ENCODE results near the gene TK1. TPM values are rescaled to one million over a fixed set of nuclear protein-coding genes. Genes with fewer than 3 reads are reported as not detected.
"Not testable (repeated sequence)": the region's sequence is repeated elsewhere in the genome, so short reads cannot be mapped to it uniquely, and the experiment has no call there.

TK1 gene
- total RNA-seq, 1 experiment from 2014 or later, result 167 TPM

DNA sequence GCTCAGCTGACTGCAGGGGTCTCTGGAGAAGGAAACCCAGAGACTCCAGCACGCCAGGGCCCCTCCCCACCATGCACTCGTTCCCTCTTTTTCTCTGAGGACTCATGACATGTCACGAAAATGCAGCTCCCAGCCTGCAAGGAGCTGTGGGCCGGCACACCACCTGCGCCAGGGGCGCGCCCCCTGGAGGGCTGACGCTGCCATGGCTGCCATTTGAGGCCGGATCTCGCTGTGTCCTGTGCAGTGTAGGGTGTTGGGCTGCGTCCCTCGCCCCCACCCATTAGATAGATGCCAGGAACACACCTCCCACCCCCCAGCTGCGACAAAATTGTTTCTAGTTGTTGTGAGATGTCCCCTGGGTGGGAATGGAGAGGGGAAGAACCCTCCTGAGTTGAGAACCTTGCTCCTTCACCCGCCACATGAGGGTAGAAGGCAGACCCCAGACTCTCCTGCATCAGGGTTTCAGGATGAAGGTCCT is 10.3 kb downstream of the TK1 start:
- no peak for DNase-seq (ENCODE audit: low read depth)

DNA sequence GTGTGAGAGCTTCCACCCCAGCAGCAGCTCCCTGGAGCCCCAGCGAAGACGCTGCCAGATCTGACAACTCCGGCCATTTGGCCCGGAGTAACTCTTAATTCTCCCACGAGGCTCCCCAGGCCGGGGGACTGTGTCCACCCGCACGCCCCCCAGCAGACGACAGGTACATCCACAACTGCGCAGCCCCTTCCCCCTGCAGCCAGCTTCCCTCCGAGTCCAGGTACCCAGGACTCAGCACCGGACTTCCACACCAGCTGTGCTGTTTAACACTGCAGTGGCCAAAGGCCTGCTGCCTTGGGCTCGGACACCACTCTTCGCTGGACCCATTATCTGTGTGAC is 11.2 kb downstream of the TK1 start:
- no peak for DNase-seq (ENCODE audit: low read depth)

DNA sequence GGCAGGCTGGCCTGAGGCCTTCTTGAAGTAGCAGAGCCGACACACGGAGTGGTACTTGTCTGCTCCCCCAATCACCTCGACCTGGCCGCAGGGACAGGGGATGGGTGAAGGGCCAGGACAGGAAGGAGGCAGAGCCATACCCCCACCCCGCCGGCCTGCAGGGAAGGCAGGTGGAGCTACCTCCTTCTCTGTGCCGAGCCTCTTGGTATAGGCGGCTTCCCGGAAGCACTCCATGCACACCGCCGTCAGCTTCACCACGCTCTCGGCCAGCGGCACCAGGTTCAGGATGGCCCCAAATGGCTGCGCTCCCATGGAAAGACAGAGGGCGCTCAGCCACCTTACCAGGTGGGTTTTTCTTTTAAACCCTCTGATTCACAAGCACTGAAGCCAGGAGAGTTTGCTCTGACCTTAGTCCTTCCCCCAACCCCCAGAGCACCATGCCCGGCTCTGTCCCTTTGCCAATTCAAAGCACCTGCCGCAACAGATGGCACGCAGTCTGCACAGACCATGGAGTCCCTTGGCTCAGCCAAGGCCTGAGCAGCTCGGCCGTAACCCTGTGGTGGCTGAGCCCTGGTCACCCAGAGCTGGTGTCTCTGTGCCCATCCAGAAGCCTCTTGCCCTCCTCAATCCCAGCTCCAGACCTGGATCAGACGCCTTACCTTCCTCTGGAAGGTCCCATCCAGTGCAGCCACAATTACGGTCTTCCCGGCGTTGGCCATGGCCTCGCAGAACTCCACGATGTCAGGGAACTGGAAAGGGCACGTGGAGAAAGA is 11.8 kb downstream of the TK1 start:
- no peak for DNase-seq (ENCODE audit: low read depth)

DNA sequence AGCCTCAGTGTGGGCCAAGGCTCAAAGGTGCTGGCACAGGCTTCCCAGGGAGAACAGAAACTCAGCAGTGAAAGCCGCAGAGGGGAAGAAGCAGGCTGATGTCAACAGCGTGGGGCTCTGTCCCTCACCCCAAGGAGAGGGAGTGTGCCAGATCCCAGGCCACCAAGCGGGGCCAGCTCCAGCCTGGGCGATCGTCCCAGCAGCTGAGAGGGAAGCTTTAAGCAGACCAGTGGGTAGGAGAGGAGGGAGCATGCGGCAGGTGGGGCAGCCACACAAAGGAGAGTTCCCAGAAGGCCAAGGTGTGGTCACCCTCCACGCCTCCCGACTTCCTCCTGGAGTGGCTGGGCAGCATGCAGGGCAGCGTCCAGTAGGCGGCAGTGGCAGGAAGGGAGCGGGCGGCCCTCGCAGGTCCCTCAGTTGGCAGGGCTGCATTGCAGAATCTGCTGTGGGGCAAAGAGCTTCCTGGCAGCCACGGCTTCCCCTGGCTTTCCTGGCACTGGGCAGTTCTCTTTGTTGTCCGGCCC is 12.4 kb downstream of the TK1 start:
- DNase-seq (ENCODE audit: low read depth), result no peak

DNA sequence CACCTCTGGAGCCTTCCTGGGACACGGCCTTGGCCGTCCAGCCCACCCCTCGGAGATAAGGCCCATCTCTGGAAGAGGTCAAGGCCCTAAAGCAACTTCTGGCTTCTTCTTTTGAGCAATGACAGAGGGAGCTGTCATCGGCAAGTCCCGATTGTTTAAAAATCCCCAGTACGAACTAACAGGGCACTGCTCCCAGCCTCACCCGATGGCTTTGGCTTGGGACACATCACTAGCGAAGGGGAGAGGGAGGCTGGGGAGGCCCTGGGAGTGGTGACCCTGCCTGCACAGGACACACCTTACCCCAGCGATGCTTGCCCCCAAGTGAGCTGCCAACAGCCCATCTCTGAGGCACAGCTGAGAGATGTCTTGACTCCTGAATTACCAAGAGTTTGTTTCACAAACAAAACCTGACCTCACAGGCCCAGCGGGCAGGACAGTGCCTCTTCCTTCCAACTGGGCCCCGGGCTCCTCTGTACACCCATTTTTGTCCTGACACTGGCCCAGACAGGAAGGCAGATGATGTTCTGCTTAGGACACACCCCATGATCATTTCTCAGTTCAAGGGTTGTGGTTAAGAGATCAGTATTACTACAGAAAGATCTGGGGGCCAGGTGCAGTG is 13.6 kb downstream of the TK1 start:
- DNase-seq (ENCODE audit: low read depth), result no peak

DNA sequence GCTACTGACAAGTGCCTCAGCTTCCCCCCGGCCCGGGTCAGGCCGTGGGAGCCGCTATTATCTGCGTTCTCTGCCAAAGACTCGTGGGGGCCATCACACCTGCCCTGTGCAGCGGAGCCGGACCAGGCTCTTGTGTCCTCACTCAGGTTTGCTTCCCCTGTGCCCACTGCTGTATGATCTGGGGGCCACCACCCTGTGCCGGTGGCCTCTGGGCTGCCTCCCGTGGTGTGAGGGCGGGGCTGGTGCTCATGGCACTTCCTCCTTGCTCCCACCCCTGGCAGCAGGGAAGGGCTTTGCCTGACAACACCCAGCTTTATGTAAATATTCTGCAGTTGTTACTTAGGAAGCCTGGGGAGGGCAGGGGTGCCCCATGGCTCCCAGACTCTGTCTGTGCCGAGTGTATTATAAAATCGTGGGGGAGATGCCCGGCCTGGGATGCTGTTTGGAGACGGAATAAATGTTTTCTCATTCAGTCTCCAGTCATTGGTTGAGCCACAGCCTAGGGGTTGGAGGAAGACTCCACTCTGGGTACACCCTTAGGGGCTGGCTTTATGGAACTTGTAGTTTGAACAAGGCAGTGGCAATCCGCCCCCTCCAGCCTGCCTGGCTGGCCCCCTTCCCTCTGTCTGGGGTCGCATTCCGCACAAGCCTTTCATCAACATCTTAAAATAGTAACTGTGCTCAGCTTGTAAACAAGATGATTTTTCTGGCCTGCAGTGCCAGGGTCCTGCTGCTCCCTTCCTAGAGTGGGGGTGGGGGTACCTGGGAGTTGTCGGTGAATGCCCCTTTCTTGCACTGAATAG is 14.4 kb downstream of the TK1 start:
- DNase-seq (ENCODE audit: low read depth), result no peak

DNA sequence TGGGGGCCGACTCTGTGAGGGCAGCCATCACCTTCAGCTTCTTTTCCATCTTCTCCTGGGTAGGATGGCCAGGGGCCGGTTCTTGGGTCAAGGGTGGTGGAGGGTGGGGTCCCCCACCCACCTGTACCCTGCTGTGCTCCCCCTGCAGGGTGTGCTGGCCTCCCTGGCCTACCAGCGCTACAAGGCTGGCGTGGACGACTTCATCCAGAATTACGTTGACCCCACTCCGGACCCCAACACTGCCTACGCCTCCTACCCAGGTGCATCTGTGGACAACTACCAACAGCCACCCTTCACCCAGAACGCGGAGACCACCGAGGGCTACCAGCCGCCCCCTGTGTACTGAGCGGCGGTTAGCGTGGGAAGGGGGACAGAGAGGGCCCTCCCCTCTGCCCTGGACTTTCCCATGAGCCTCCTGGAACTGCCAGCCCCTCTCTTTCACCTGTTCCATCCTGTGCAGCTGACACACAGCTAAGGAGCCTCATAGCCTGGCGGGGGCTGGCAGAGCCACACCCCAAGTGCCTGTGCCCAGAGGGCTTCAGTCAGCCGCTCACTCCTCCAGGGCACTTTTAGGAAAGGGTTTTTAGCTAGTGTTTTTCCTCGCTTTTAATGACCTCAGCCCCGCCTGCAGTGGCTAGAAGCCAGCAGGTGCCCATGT is 15.1 kb downstream of the TK1 start:
- not testable (repeated sequence) for DNase-seq (ENCODE audit: low read depth)

DNA sequence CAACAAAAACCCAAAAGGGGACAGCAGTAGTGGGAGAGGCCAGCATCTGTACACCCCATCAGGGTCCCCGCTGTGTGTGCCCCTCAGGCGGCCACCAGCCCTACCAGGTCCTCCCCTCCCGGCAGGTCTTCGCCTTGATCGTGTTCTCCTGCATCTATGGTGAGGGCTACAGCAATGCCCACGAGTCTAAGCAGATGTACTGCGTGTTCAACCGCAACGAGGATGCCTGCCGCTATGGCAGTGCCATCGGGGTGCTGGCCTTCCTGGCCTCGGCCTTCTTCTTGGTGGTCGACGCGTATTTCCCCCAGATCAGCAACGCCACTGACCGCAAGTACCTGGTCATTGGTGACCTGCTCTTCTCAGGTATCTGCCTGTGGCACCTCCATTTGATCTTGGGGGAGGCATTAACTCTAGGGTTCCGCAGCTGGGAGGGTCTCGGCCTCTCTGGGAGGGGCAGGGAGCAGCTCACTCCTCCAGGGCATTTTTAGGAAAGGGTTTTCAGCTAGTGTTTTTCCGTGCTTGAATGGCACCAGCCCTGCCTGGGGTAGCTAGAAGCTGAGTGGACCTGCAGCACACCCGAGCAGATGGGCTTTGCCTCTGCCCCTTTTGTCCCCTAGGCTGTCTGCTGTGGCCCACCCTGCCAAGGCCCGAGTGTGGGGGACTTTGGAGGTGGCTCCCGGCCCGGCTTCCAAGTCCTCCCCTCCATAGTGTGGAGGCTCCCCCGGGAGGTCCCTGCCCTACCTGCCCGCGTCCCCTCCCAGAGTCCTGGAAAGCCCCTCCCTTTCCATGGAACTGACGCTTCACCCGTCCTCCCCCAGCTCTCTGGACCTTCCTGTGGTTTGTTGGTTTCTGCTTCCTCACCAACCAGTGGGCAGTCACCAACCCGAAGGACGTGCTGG is 15.9 kb downstream of the TK1 start:
- DNase-seq (ENCODE audit: low read depth), result no peak

DNA sequence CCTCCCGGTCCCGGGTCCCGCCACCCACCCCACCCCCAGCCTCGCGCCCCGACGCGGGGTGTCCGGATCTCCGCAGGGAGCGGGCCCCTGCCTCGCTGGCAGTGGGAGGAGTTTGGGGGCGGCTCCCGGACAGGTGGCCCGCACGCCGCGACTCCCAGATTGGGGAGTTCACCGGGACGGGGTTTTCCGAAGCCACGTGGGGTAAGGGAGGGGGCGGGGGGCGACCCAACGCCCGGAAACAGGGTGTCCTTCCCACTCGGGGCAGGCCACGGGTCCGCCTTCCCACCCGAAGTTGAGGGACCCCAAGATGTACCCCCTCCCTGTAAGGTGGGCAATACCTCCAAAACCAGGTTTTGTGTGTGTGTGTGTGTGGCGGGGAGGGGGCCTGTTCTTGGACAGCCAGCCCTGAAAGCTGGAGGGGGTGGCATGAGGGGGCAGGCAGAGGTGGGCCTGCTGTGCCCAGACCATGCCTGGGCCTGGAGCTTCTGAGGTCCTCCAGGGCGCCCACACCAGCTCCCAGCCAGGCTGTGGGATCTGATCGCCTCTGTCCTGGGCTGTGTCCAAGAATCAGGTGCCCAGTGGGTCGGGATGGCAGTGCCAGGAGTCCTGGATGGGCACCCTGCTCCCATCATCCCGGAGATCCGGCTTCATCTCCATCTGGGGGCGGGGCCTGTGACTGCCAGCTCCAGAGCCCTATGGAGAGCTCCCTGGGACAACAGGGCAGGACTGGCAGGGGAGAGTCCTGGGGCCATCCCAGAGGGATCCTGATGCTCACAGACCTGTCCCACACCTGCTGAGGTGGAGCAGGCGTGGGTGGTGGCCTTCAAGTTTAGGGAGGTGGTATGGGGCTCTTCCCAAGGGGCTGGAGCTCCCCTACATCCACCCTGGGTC is 17.7 kb downstream of the TK1 start:
- peak; percentile 41 for DNase-seq (ENCODE audit: low read depth)

DNA sequence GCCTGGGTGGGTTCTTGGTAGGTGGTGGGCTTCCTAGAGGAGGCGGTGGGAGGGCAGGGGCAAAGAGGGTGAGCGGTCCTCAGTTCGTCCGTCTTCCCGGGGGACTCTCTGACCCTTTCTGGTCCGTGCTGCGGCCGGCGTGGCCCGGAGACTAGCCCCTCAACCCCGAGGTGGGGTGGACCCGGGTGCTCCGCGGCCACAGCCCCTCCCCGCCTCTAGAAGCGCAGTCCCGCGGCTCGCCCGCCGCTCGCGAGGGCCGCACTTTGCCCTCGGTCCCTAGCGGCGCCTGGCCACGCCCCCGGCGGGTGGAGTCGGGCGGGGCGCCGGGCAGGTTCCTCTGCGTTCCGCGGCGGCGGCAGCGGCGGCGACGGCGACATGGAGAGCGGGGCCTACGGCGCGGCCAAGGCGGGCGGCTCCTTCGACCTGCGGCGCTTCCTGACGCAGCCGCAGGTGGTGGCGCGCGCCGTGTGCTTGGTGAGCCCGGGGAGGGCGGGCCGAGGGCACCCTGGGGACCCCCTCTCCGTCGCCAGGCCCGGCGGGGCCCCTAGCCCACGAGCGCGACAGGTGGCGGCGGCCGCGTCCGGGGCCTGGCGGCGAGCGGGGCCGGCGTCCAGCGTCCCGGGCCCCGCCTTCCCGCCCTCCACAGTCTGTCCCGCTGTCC is 18.5 kb downstream of the TK1 start, which contains the start of gene SYNGR2:
Gene SYNGR2, plus strand, starts transcription at position 340 of the 661 bp plus-strand sequence. Its CDS starts 36 bp downstream, at position 376.
- DNase-seq (ENCODE audit: low read depth), result peak; percentile 66

DNA sequence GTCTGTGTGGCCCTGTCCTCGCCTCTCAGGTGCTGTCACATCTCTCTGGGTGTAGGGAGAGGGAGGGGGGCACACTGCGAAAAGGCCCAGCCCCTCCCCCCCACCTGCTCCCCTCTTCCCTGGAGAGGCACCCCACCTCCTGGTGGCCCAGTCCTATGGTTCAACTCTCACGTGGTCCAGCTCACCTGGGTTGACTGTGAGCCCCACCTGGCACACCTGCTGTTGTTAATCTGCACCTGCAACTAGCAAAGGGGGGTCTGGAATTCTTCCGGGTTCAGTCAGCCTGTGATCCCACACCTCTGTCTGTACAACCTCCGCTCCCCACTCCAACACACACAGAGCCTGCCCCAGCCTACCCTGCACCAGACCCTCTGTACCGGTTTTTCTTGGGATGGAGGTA is 20.4 kb downstream of the TK1 start:
- no peak for DNase-seq (ENCODE audit: low read depth)

DNA sequence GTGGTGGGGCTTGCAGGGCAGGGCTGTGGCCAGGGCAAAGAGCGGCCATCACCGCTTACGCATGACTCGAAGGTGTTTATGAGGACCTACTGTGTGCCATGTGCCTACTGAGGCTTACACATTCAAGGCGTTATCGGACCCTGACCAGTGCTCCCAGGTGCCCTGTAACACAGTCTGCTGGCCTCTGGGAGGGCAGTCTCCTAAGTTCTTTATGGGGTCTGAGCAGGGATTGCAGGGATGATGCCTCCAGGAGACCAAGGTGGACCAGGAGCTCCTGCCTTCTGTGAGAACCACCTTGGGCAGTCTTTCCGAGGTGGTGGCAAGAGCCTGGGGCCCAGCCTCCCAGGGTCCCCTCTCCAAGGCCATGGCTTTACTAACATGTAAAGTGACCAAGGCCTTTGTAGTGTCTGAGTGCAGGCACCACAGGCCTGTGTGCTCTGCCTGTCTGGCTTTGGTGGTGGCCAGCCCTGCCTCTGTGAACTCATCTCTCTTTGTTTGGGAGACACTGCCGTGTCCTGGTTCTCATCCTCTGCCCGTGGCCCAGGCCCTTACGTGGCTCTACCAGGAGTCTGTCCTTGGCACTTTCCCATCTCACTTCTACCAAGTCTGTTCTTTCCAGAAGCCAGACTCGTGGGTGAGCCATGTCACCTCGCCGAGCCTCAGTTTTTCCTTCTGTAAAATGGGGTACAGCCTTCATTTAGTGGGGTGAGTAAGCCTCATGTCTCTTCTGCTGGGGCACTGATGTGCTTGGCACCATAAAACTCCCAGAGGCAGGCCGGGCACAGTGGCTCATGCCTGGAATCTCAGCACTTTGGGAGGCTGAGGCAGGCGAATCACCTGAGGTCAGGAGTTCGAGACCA is 21.9 kb downstream of the TK1 start:
- DNase-seq (ENCODE audit: low read depth), result no peak

DNA sequence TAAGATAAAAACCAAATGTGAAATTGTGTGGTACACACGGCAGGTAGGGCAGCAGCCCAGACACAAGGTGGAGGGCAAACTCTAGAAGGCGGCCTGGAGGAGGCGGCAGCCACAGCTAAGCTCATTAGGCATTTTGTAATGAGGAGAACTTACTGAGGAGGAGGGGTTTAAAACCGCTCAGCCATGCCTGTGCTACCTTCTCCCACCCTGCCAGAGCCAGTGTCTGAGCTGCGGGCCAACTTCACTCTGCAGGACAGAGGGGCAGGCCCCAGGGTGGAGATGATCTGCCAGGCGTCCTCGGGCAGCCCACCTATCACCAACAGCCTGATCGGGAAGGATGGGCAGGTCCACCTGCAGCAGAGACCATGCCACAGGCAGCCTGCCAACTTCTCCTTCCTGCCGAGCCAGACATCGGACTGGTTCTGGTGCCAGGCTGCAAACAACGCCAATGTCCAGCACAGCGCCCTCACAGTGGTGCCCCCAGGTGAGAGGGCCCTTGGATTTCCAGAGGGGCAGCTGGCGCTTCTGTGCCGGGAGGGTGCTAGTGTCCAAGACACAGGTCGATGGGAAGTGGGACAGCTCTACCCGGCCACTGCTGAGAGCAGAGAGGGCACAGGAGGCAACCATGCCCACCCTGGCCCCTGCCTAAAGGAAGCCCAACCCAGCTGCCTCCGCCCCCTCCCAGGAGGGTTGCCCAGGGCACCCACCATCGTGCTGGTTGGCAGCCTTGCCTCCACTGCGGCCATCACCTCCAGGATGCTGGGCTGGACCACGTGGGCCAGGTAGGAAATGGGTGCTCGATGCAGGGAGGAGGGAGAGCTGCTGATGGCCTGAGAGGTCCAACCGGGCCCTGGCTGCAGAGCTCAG is 22.7 kb downstream of the TK1 start:
- DNase-seq (ENCODE audit: low read depth), result no peak

DNA sequence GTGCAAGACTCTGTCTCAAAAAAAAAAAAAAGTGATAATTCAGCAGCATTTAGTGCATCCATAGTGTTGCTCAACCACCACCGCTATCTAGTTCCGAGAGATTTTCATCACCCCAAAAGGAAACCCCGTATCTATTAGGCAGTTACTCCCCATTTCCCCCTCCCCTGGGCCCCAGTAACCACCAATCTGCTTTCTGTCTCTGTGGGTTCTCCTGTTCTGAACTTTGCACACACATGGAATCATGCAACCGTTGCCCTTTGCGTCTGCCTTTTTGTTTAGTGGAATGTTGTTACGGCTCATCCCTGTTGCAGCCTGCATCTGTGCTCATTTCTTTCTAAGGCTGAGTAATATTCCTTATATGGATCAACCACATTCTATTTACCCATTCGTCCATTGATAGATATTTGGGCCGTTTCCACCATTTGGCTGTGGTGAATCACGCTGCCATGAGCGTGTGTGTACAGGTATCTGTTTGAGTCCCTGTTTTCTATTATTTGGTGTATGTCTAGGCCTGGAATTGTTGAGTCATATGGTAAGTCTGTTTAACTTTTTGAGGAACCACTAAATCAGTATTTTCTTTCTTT is 27.2 kb downstream of the TK1 start:
- no peak for DNase-seq (ENCODE audit: low read depth)

DNA sequence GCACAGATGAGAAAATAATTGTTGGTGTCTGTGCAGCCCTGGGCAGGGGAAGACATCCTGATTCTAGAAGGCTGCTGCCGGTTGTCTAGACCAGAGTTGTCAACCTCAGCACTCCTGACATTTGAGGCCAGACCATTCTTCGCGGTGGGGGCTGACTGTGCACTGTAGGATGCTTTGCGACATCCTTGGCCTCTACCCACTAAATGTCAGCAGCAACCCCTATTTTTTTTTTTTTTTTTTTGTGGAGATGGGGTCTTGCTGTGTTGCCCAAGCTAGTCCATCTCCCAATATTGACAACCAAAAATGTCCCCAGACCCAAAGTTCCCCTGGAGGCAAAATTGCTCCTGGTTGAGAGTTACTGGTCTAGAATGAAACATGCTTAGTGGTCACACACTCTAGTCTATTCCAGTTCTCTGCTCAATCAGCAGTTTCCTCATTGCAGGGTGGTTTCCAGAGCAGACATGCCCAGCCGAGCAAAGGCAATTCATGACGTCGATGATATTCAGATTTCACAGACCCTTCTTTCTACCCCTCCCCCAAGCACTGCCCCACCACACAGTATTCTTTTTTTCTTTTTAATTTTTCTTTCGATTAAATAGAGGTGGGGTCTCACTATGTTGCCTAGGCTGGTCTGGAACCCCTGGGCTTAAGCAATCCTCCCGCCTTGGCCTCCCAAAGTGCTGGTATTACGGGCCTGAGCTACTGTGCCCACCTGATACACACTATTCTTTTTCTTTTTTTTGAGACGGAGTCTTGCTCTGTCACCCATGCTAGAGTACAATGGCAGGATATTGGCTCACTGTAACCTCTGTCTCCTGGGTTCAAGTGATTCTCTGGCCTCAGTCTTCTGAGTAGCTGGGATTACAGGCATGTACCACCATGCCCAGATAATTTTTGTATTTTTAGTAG is 31.7 kb downstream of the TK1 start:
- DNase-seq (ENCODE audit: low read depth), result no peak

DNA sequence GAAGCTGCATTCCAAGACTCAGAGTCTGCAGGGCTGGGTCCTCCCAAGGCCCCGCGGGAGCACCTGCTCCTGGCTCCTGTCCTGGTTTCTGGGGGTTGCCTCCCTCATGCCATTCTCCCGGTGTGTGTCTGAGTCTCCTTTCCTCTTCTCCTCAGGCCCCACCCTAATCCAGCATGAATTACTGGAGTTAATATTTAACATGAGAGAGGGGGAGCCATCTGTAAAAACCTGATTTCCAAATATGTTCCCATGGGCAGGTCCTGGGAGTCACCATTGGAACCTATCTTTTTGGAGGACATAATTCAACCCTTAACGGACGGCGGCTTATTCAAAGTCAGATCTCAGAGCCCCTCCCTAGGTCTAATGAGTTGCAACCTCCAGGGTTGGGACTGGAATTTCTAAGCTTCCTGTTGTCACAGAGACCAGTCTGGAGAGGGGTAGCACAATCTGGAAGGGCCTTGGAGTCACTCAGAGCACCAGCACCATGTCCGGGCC is 35.3 kb downstream of the TK1 start:
- peak; percentile 37 for DNase-seq (ENCODE audit: low read depth)
